T-cell (primary cell): ENCODE data around the gene RESF1. TPM values are rescaled to one million over a fixed set of nuclear protein-coding genes. Genes with fewer than 3 reads are reported as not detected.

ENCODE experiments used
- ATAC-seq, 4 experiments: fragments of 200-7000 bp in 3 of 4; fragments of 150-1000 bp in 1 of 4; cut with Tn5 transposase; replicated peaks in 1 of 4; 1 replicate in 3 of 4; 2 replicates in 1 of 4; pipeline ENCODE4 v1.10.0; 2021; ENCODE audit warnings: moderate library complexity in 3 of 4, mild to moderate bottlenecking in 2 of 4, moderate number of reproducible peaks in 1 of 4
- CTCF ChIA-PET, 2 donors: fragments of 300-600 bp; sonication (Branson Sonifier 250); formaldehyde crosslinking; loops; one replicate each; lab custom pipeline; 2022; ENCODE audit warnings: antibody characterized with exemption in 2 of 2; lab: Charles Lee
- POLR2A ChIA-PET, 2 donors: fragments of 300-600 bp; sonication (Branson Sonifier 250); formaldehyde crosslinking; loops; one replicate each; lab custom pipeline; 2022; ENCODE audit warnings: antibody characterized with exemption in 2 of 2; lab: Charles Lee
- DNase-seq, 35 experiments: peaks; one replicate each; pipeline versions ENCODE4 v3.0.0 to v3.0.0-alpha.2; 2013 to 2023
- H3K27ac ChIP-seq: one replicate; pipeline ENCODE4 v1.5.1; 2013; ENCODE audit warnings: low read length
- H3K27me3 ChIP-seq, 2 experiments: replicated peaks in 1 of 2; 1 replicate in 1 of 2; 2 replicates in 1 of 2; pipeline versions ENCODE4 v1.6.1 to v1.7.0; 2013; ENCODE audit warnings: low read length in 1 of 2, mixed read lengths in 1 of 2; ENCODE audit not compliant: control insufficient read depth in 2 of 2, insufficient read depth in 2 of 2; ENCODE audit errors: extremely low read depth in 1 of 2
- H3K36me3 ChIP-seq, 2 donors: 1 replicate in 1 of 2; 2 replicates in 1 of 2; pipeline versions ENCODE4 v1.6.1 to v1.7.0; 2013; ENCODE audit warnings: low read length in 1 of 2; ENCODE audit not compliant: control insufficient read depth in 2 of 2, insufficient read depth in 1 of 2; ENCODE audit errors: extremely low read depth in 1 of 2
- H3K4me1 ChIP-seq, 2 experiments: 1 replicate in 1 of 2; 2 replicates in 1 of 2; pipeline versions ENCODE4 v1.6.1 to v1.7.0; 2013; ENCODE audit warnings: low read length in 2 of 2, mixed read lengths in 1 of 2; ENCODE audit not compliant: insufficient read depth in 2 of 2, control insufficient read depth in 1 of 2; ENCODE audit errors: extremely low read depth in 1 of 2
- H3K4me3 ChIP-seq, 2 donors: 1 replicate in 1 of 2; 2 replicates in 1 of 2; pipeline versions ENCODE4 v1.5.1 to v1.7.0; 2013; ENCODE audit warnings: mild to moderate bottlenecking in 2 of 2, low read length in 1 of 2, moderate library complexity in 1 of 2; ENCODE audit not compliant: control insufficient read depth in 1 of 2; ENCODE audit errors: extremely low read depth in 1 of 2
- H3K9me3 ChIP-seq: 2 replicates; pipeline ENCODE4 v1.7.0; 2013
- H3K27ac Mint-ChIP-seq, 2 donors: one replicate each; pipeline ENCODE4 v1.8.0; 2020 to 2021; ENCODE audit warnings: mild to moderate bottlenecking in 2 of 2, mixed read lengths in 2 of 2
- H3K27me3 Mint-ChIP-seq, 2 donors: one replicate each; pipeline ENCODE4 v1.8.0; 2021 to 2022; ENCODE audit warnings: mixed read lengths in 2 of 2
- H3K36me3 Mint-ChIP-seq: one replicate; pipeline ENCODE4 v1.8.0; 2021; ENCODE audit warnings: mixed read lengths
- H3K4me1 Mint-ChIP-seq, 3 donors: one replicate each; pipeline ENCODE4 v1.8.0; 2020 to 2022; ENCODE audit warnings: mixed read lengths in 3 of 3, mild to moderate bottlenecking in 1 of 3
- H3K4me3 Mint-ChIP-seq, 3 donors: one replicate each; pipeline ENCODE4 v1.8.0; 2020 to 2022; ENCODE audit warnings: mild to moderate bottlenecking in 3 of 3, mixed read lengths in 3 of 3, moderate library complexity in 3 of 3
- H3K9me3 Mint-ChIP-seq, 3 donors: one replicate each; pipeline ENCODE4 v1.8.0; 2020 to 2022; ENCODE audit warnings: mixed read lengths in 3 of 3
- WGBS: methylation state at CpG from one replicate; pipeline ENCODE4 v1.1.5; 2013; ENCODE audit warnings: missing lambda C conversion rate; ENCODE audit not compliant: insufficient coverage; 5-methylcytosine and 5-hydroxymethylcytosine counted together
- total RNA-seq, 35 experiments: library from RNA in 6 of 35; stranded (reverse) in 6 of 35; fragments of 120-200 nt in 1 of 35; gene quantifications; one replicate each; pipeline versions ENCODE4 v1.2.1 to v1.2.4 and lab custom pipeline; 2013 to 2026

RESF1 gene
- total RNA-seq, 5 donors from 2014 or later (not counting 1 experiment from before 2014, with no cell fraction given) = 196 to 351 (median 265) TPM

- H3K36me3 Mint-ChIP-seq = peaks cover 46% of the 10 kb centered on the region
Observed at GRCh38 chr12:31999692-32000091, 40.5 kb downstream of the RESF1 start.

GRCh38 chr12:32000373-32001005 is 41.3 kb downstream of the RESF1 start:
- ATAC-seq = no peak
- WGBS = 100% methylated on average over 1 of the region's 7 CpGs
- Histone ChIP-seq H3K36me3 (peaks cover 5 to 51% of the 10 kb centered on the region in 2 donors), H3K27me3 (no peaks in the 10 kb centered on the region), H3K27ac (no peak overlapping the region), H3K4me1 (no peaks in the 10 kb centered on the region), H3K4me3 (no peak overlapping the region), H3K9me3 (no peaks in the 10 kb centered on the region)
- no peak for DNase-seq
- H3K36me3 Mint-ChIP-seq = peaks cover 43% of the 10 kb centered on the region
- POLR2A ChIA-PET = interaction anchor here in 1 of 2 donors (0.6 kb wide), 1 partner anchor 348 kb away, joined by 3 read pairs; no protein-coding TSS in a partner anchor
- peaks cover 0 to 4% (median 2%) of the 10 kb centered on the region in 3 donors for H3K4me1 Mint-ChIP-seq
- H3K4me3 Mint-ChIP-seq = no peak overlapping the region
- CTCF ChIA-PET = interaction anchor here in 1 of 2 donors (0.7 kb wide), 1 partner anchor 170 kb away, joined by 3 read pairs; no protein-coding TSS in a partner anchor
- peaks cover 0 to 2% (median 0%) of the 10 kb centered on the region in 3 donors for H3K9me3 Mint-ChIP-seq
- no peak overlapping the region for H3K27ac Mint-ChIP-seq
- no peaks in the 10 kb centered on the region for H3K27me3 Mint-ChIP-seq

More at GRCh38 chr12:31999692-32000091, 40.5 kb downstream of the RESF1 start:
- Histone ChIP-seq H3K27ac (no peak overlapping the region), H3K9me3 (no peaks in the 10 kb centered on the region), H3K36me3 (peaks cover 11 to 57% of the 10 kb centered on the region in 2 donors), H3K4me3 (no peak overlapping the region), H3K27me3 (no peaks in the 10 kb centered on the region), H3K4me1 (no peaks in the 10 kb centered on the region)
- no peak overlapping the region for H3K27ac Mint-ChIP-seq
- no peak overlapping the region for H3K4me3 Mint-ChIP-seq
- ChIA-PET CTCF (no interaction called here), POLR2A (no interaction called here)
- no peak for DNase-seq
- H3K27me3 Mint-ChIP-seq = no peaks in the 10 kb centered on the region
- H3K9me3 Mint-ChIP-seq = peaks cover 0 to 2% (median 0%) of the 10 kb centered on the region in 3 donors
- 100% methylated on average over 2 of the region's 6 CpGs for WGBS
- H3K4me1 Mint-ChIP-seq = peaks cover 0 to 4% (median 2%) of the 10 kb centered on the region in 3 donors
- no peak for ATAC-seq

- no peaks in the 10 kb centered on the region for H3K4me1 ChIP-seq
- Mint-ChIP-seq H3K4me3 (no peak overlapping the region), H3K9me3 (peaks cover 0 to 2% (median 0%) of the 10 kb centered on the region in 3 donors), H3K27ac (peak overlapping the region; percentile 13 to 50), H3K36me3 (peaks cover 33% of the 10 kb centered on the region), H3K27me3 (no peaks in the 10 kb centered on the region), H3K4me1 (peaks cover 0 to 4% (median 2%) of the 10 kb centered on the region in 3 donors)
- H3K27me3 ChIP-seq = no peaks in the 10 kb centered on the region
- POLR2A ChIA-PET = interaction anchor here in 1 of 2 donors (0.5 kb wide), 1 partner anchor 686 kb away, joined by 3 read pairs; no protein-coding TSS in a partner anchor
- no peak for DNase-seq
- WGBS = no CpG with 5 or more reads among the region's 1 CpG
- CTCF ChIA-PET = interaction anchor here in 1 of 2 donors (0.6 to 0.7 kb wide), 2 partner anchors 18 to 437 kb away, joined by 3 to 5 read pairs; no protein-coding TSS in a partner anchor
- H3K9me3 ChIP-seq = no peaks in the 10 kb centered on the region
- no peak overlapping the region for H3K4me3 ChIP-seq
- peak in 3 of 4 experiments; percentile 27 to 35 (median 29) for ATAC-seq
- peaks cover 2 to 26% of the 10 kb centered on the region in 2 donors for H3K36me3 ChIP-seq
- no peak overlapping the region for H3K27ac ChIP-seq
Observed at GRCh38 chr12:32002848-32003493, 43.8 kb downstream of the RESF1 start.

GRCh38 chr12:32003654-32004053 is 44.4 kb downstream of the RESF1 start:
- Mint-ChIP-seq H3K9me3 (peaks cover 0 to 2% (median 0%) of the 10 kb centered on the region in 3 donors), H3K4me1 (peaks cover 0 to 4% (median 2%) of the 10 kb centered on the region in 3 donors), H3K4me3 (no peak overlapping the region), H3K27ac (peak overlapping the region in 1 of 2 donors; percentile 50), H3K36me3 (peaks cover 29% of the 10 kb centered on the region), H3K27me3 (no peaks in the 10 kb centered on the region)
- CTCF ChIA-PET = no interaction called here
- Histone ChIP-seq H3K4me1 (no peaks in the 10 kb centered on the region), H3K27me3 (no peaks in the 10 kb centered on the region), H3K4me3 (no peak overlapping the region), H3K27ac (no peak overlapping the region), H3K36me3 (peaks cover 2 to 21% of the 10 kb centered on the region in 2 donors), H3K9me3 (no peaks in the 10 kb centered on the region)
- WGBS = no CpG with 5 or more reads among the region's 1 CpG
- no peak for ATAC-seq
- POLR2A ChIA-PET = no interaction called here
- DNase-seq = no peak

- Mint-ChIP-seq H3K4me3 (no peak overlapping the region), H3K27ac (peak overlapping the region in 1 of 2 donors; percentile 55), H3K9me3 (peaks cover 0 to 2% (median 0%) of the 10 kb centered on the region in 3 donors), H3K27me3 (no peaks in the 10 kb centered on the region), H3K4me1 (peaks cover 0 to 4% (median 2%) of the 10 kb centered on the region in 3 donors), H3K36me3 (peaks cover 20% of the 10 kb centered on the region)
- no peaks in the 10 kb centered on the region for H3K27me3 ChIP-seq
- POLR2A ChIA-PET = no interaction called here
- H3K4me3 ChIP-seq = no peak overlapping the region
- 66% methylated on average over 3 of the region's 11 CpGs for WGBS
- H3K4me1 ChIP-seq = no peaks in the 10 kb centered on the region
- no peak overlapping the region for H3K27ac ChIP-seq
- H3K9me3 ChIP-seq = no peaks in the 10 kb centered on the region
- peaks cover 2 to 5% of the 10 kb centered on the region in 2 donors for H3K36me3 ChIP-seq
- CTCF ChIA-PET = interaction anchor here in 1 of 2 donors (0.6 kb wide), 1 partner anchor 602 kb away, joined by 5 read pairs; no protein-coding TSS in a partner anchor
- no peak for ATAC-seq
- DNase-seq = no peak
Observed at GRCh38 chr12:32005496-32006125, 46.4 kb downstream of the RESF1 start.
